BE2C (cell line): ENCODE results near the gene SRPK1.

Source experiments
- DNase-seq: peaks from one replicate; pipeline ENCODE4 v3.0.0-alpha.2; 2020
- H3K27me3 ChIP-seq: fragments of 250-450 bp; sonication (Bioruptor Pico); 2 replicates; pipeline ENCODE4 v1.5.1; 2020; ENCODE audit warnings: mild to moderate bottlenecking
- H3K36me3 ChIP-seq: fragments of 250-450 bp; sonication (Bioruptor Pico); 2 replicates; pipeline ENCODE4 v1.5.1; 2020; ENCODE audit warnings: mild to moderate bottlenecking
- H3K4me1 ChIP-seq: fragments of 250-450 bp; sonication (Bioruptor Pico); 2 replicates; pipeline ENCODE4 v1.5.1; 2020
- H3K4me3 ChIP-seq: 2 replicates; pipeline ENCODE4 v1.5.1; 2011; ENCODE audit warnings: low read depth, low read length
- H3K9me3 ChIP-seq: fragments of 250-450 bp; sonication (Bioruptor Pico); 2 replicates; pipeline ENCODE4 v1.5.1; 2020
- CTCF ChIP-seq: IDR thresholded peaks from 2 replicates; pipeline ENCODE4 v1.5.1; 2012; ENCODE audit warnings: mild to moderate bottlenecking, low read depth, low read length

Gene SRPK1

DNA sequence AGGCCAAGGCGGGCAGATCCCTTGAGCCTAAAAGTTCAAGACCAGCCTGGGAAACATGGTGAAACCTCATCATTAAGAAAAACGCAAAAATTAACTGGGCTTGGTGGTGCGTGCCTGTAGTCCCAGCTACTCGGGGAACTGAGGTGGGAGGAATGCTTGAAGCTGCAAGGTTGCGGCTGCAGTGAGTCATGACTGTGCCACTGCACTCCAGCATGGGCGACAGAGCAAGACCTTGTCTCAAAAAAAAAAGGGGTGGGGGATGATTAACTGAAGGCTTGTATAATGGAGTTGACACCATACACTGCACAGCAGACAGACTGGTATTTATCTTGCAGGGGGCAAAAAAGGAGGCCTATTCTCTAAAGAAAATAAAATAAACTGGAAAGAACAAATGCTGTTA, 27.7 kb downstream of the SRPK1 start:
- Histone ChIP-seq H3K27me3 (no peaks in the 10 kb centered on the region), H3K4me1 (no peaks in the 10 kb centered on the region), H3K4me3 (no peak overlapping the region), H3K36me3 (peaks cover 16% of the 10 kb centered on the region), H3K9me3 (no peaks in the 10 kb centered on the region)
- no peak for DNase-seq
- TF ChIP-seq CTCF = no peak

DNA sequence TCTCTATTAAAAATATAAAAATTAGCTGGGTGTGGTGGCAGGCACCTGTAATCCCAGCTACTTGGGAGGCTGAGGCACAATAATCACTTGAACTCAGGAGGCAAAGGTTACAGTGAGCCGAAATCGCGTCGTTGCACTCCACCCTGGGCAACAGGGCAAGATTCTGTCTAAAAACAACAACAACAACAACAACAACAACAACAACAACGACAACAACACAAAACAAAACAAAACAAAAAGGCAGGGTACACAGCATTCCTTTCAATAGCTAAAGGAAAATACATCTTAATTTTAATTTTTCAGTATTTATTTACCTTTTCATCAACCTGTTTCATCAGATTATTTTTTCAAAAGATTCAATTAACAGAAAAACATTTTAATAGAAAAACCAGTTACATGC, 28.4 kb downstream of the SRPK1 start:
- Histone ChIP-seq H3K9me3 (no peaks in the 10 kb centered on the region), H3K4me1 (no peaks in the 10 kb centered on the region), H3K27me3 (no peaks in the 10 kb centered on the region), H3K36me3 (peaks cover 22% of the 10 kb centered on the region), H3K4me3 (no peak overlapping the region)
- TF ChIP-seq CTCF = no peak
- no peak for DNase-seq

DNA sequence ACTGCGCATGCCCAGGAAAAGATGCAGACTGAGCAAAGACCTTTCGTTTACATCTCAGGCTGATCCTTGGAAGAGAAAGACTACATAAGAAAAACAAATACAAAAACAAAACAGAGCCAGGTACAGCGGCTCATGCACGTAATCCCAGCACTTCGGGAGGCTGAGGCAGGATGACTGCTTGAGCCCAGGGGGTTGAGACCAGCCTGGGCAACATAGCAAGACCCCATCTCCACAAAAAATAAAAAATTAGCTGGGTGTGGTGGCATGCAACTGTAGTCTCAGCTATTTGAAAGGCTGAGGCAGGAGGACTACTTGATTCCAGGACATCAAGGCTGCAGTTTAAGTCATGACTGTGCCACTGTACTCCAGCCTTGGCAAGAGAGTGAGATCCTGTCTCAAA, 41.7 kb downstream of the SRPK1 start:
- TF ChIP-seq CTCF = no peak
- Histone ChIP-seq H3K27me3 (no peaks in the 10 kb centered on the region), H3K4me3 (no peak overlapping the region), H3K36me3 (peaks cover 54% of the 10 kb centered on the region), H3K9me3 (no peaks in the 10 kb centered on the region), H3K4me1 (no peaks in the 10 kb centered on the region)
- no peak for DNase-seq

DNA sequence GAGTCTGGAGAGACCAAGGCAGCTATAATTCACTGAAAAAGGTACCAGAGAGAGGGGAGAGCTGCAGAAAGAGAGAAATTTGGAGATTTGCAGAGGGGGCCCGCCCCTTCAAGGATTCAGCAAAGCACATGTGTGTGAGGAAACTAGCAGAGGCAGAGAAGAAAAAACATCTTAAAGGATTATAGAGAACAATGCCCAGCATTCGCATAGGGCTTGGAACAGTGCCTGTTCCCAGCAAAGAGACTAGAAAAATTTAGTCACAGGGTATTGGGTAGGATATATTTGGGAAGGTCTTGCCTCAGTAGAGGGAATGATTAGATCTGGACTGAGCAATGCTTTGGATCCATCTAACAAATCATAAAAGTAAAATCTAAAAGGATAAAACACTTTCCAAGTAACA, 44.0 kb downstream of the SRPK1 start:
- TF ChIP-seq CTCF = no peak
- no peaks in the 10 kb centered on the region for H3K9me3 ChIP-seq
- H3K4me1 ChIP-seq = no peaks in the 10 kb centered on the region
- H3K36me3 ChIP-seq = peaks cover 48% of the 10 kb centered on the region
- H3K27me3 ChIP-seq = no peaks in the 10 kb centered on the region
- DNase-seq = no peak
- H3K4me3 ChIP-seq = no peak overlapping the region

GRCh38 chr6:35874730-35875129, 46.2 kb downstream of the SRPK1 start:
- no peaks in the 10 kb centered on the region for H3K4me1 ChIP-seq
- H3K27me3 ChIP-seq = no peaks in the 10 kb centered on the region
- no peak for TF ChIP-seq CTCF
- H3K36me3 ChIP-seq = peaks cover 56% of the 10 kb centered on the region
- no peak overlapping the region for H3K4me3 ChIP-seq
- no peak for DNase-seq
- no peaks in the 10 kb centered on the region for H3K9me3 ChIP-seq

- no peak for TF ChIP-seq CTCF
- Histone ChIP-seq H3K9me3 (no peaks in the 10 kb centered on the region), H3K4me1 (no peaks in the 10 kb centered on the region; the same call in 1 of the 2 replicates), H3K36me3 (peaks cover 83% of the 10 kb centered on the region), H3K4me3 (no peak overlapping the region), H3K27me3 (no peaks in the 10 kb centered on the region)
- DNase-seq = no peak
Measured at GRCh38 chr6:35859367-35859766, 61.5 kb downstream of the SRPK1 start.
